Psoas muscle (tissue), 8 donors: Measurements from ENCODE around the gene ELOVL7. TPM values are rescaled to one million over a fixed set of nuclear protein-coding genes. Genes with fewer than 3 reads are reported as not detected.

Source experiments
- ATAC-seq, 4 donors: fragments of 200-7000 bp; cut with Tn5 transposase; one replicate each; pipeline ENCODE4 v1.9.1; 2020; ENCODE audit warnings: moderate library complexity in 3 of 4, mild to moderate bottlenecking in 2 of 4
- DNase-seq, 2 donors: peaks; one replicate each; pipeline ENCODE4 v3.0.0-alpha.2; 2020
- H3K27ac ChIP-seq: fragments of 200-600 bp; one replicate; pipeline ENCODE4 v1.8.0; 2022
- H3K27me3 ChIP-seq, 3 donors: fragments of 200-600 bp in 1 of 3; one replicate each; pipeline versions ENCODE4 v1.6.1 to v1.8.0; 2013 to 2022; ENCODE audit warnings: low read length in 2 of 3, mild to moderate bottlenecking in 2 of 3, moderate library complexity in 1 of 3; ENCODE audit not compliant: insufficient read depth in 3 of 3
- H3K36me3 ChIP-seq, 2 donors: fragments of 200-600 bp in 1 of 2; one replicate each; pipeline versions ENCODE4 v1.6.1 to v1.8.0; 2013 to 2022; ENCODE audit warnings: low read depth in 1 of 2, mild to moderate bottlenecking in 1 of 2, moderate library complexity in 1 of 2; ENCODE audit not compliant: insufficient read depth in 1 of 2
- H3K4me1 ChIP-seq: fragments of 200-600 bp; one replicate; pipeline ENCODE4 v1.8.0; 2022
- H3K4me3 ChIP-seq: fragments of 200-600 bp; one replicate; pipeline ENCODE4 v1.8.0; 2022; ENCODE audit warnings: mild to moderate bottlenecking
- H3K9me3 ChIP-seq: fragments of 200-600 bp; one replicate; pipeline ENCODE4 v1.8.0; 2022
- WGBS, 3 donors: extraction: QIAGEN DNeasy Blood & Tissue Kit; methylation state at CpG; one replicate each; pipeline versions ENCODE4 v1.1.6 to v1.1.7; 2013; 5-methylcytosine and 5-hydroxymethylcytosine counted together
- intact Hi-C, 2 donors: fragments of 100-400 bp; cut with DNase I; formaldehyde crosslinking; loops; one replicate each; pipeline versions ENCODE4 v1.11.0 to v1.14.2; 2022
- polyA plus RNA-seq, 3 donors: library from polyadenylated mRNA; stranded (reverse); fragments of 200-250 nt; gene quantifications; one replicate each; pipeline ENCODE4 v1.2.3, GENCODE V29; 2013
- total RNA-seq, 4 donors: library from RNA; stranded (reverse); fragmentation: NEBNext Ultra II Directional in 2 of 4; extraction: Animal tissue kit (Norgen Biotek cat#: 25700) in 2 of 4; gene quantifications; one replicate each; pipeline versions ENCODE4 v1.2.1 to v1.2.4, GENCODE V29; 2021 to 2023
- TF ChIP-seq, protein P1 (sequence below): fragments of 200-600 bp; IDR thresholded peaks from one replicate; pipeline ENCODE4 v1.8.0; 2022; ENCODE audit warnings: antibody characterized with exemption
- donor health status: healthy with polysubstance abuse.
- donor health status: DM: no; HTN: no; CAD: no; lungs with moderate emphysema.
- donor health status: Bipolar disorder and iron deficiency.
- donor health status: healthy.
- donor health status: DM: yes; HTN: yes; CAD: no.
- donor health status: DM: no; HTN: no; CAD: no.
- donor health status: DM: no; HTN: no; CAD: no.
- donor health status: DM: yes; HTN: yes; CAD: no.

Gene ELOVL7
- total and polyA plus RNA-seq, 7 donors: 0.10 to 0.79 (median 0.21) TPM

DNA sequence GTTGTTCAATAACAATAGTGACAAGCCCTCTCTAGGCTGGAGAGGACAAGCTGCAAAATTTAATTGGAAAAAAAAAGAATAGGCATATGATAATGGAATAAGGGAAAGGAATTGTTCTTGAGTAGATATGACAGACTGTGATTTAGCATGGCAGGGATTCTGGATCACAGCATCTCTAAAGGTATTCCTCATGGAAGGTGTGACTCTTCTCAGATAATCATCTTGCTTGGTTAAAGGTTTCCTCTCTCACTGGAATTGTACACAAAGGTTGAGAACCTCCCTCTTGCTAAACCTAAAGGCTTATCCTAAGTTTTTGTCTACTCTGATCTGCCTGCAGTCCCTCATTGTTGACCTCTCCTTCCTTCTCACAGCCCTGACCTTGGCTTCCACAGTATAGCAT lies 31.6 kb downstream of the ELOVL7 start:
- DNase-seq (no peak), ATAC-seq (no peak)
- Histone ChIP-seq H3K9me3 (no peaks in the 10 kb centered on the region), H3K36me3 (no peaks in the 10 kb centered on the region), H3K27ac (no peak overlapping the region), H3K4me1 (no peaks in the 10 kb centered on the region), H3K27me3 (no peaks in the 10 kb centered on the region), H3K4me3 (no peak overlapping the region)
- TF ChIP-seq, protein P1, sequence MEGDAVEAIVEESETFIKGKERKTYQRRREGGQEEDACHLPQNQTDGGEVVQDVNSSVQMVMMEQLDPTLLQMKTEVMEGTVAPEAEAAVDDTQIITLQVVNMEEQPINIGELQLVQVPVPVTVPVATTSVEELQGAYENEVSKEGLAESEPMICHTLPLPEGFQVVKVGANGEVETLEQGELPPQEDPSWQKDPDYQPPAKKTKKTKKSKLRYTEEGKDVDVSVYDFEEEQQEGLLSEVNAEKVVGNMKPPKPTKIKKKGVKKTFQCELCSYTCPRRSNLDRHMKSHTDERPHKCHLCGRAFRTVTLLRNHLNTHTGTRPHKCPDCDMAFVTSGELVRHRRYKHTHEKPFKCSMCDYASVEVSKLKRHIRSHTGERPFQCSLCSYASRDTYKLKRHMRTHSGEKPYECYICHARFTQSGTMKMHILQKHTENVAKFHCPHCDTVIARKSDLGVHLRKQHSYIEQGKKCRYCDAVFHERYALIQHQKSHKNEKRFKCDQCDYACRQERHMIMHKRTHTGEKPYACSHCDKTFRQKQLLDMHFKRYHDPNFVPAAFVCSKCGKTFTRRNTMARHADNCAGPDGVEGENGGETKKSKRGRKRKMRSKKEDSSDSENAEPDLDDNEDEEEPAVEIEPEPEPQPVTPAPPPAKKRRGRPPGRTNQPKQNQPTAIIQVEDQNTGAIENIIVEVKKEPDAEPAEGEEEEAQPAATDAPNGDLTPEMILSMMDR: no peak
- intact Hi-C loops: no loop called here

DNA sequence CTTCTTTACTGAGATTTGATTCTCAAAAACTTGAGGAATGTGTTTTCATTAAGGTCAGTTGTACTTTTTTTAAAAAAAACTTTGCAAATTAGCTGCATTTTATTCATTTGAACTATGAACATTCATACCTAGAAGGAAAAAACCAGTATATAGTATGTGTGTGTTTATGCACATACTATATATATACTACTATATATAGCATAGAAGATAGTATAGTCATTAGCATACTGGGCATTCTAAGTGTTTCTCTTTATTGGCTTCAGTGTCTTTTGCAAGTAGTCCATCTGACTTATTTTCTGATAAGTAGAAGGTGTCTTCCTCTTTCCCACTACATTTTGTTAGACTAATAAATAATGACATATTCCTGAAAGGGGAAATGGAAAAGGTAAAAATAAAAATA lies 33.0 kb downstream of the ELOVL7 start:
- TF ChIP-seq, protein P1: no peak
- DNase-seq (no peak), ATAC-seq (no peak)
- Histone ChIP-seq H3K4me3 (no peak overlapping the region), H3K4me1 (no peaks in the 10 kb centered on the region), H3K27ac (no peak overlapping the region), H3K9me3 (no peaks in the 10 kb centered on the region), H3K36me3 (no peaks in the 10 kb centered on the region), H3K27me3 (no peaks in the 10 kb centered on the region)
- intact Hi-C loops: no loop called here

DNA sequence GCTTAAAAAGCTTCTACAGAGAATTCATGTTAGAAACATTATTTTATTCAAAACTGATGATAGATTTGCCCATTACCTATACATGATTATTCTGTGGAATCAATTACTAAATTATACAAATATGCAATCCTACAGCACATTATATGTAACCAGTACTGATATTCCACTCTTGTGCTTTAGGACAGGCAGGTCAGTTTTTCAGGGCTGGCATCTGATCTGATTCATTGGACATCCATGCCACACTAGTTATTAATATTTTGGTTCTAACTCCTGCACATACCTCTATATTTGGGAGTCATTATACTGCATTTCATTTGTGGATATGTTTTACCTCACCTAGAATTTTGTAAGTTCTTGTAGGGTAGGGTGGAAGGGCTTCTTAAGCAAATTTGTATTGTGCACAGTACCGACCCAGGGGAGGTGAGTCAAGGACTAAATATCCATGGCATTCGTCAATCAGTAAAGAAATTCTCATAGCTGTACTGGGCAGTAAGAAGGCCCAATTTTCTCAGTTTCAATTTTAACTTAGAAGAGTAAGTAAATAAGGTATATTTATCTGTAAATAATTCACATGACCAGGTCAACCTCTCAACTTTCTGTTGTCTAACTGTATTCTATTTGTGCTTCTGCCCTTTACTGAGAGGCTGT lies 33.5 kb downstream of the ELOVL7 start:
- 80 to 84% (median 81%) methylated on average over 2 of the region's 2 CpGs for WGBS, 3 donors
- TF ChIP-seq, protein P1: no peak

DNA sequence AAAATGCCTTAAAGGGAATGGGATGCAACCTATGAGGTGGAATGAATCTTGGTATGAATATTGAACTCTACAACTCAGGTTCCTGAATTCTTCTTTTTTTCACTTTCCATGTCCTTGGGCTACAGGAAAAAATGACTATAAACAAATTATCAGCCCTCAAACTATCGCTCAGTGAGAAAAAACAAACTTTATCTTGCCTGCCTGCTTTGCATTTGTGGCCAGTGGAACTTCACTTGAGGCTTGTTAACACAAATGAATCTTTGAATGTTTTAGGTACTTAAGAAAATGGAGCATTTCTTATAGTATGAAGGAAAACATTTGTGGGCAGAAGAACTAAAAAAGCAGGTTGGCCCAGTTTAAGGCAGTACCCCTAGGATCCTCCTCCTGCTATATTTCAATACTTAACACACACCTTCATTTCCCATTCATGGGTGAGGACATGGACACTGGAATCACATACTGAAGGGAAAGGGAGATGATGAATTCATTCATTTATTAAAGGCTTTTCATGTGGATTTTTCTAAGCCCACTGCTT lies 34.1 kb downstream of the ELOVL7 start:
- no peaks in the 10 kb centered on the region for H3K27me3 ChIP-seq
- H3K4me1 ChIP-seq: no peaks in the 10 kb centered on the region
- DNase-seq: no peak
- TF ChIP-seq, protein P1: no peak
- no peak for ATAC-seq
- no peak overlapping the region for H3K27ac ChIP-seq
- intact Hi-C loops: no loop called here
- no peaks in the 10 kb centered on the region for H3K36me3 ChIP-seq
- no peak overlapping the region for H3K4me3 ChIP-seq
- H3K9me3 ChIP-seq: no peaks in the 10 kb centered on the region
- WGBS, 3 donors: 82 to 90% (median 90%) methylated on average over 1 of the region's 1 CpG

More for the DNA sequence above, 33.5 kb downstream of the ELOVL7 start:
- H3K27me3 ChIP-seq: no peaks in the 10 kb centered on the region
- intact Hi-C loops: no loop called here
- H3K36me3 ChIP-seq: no peaks in the 10 kb centered on the region
- H3K27ac ChIP-seq: no peak overlapping the region
- ATAC-seq (no peak), DNase-seq (no peak)
- H3K4me3 ChIP-seq: no peak overlapping the region
- no peaks in the 10 kb centered on the region for H3K4me1 ChIP-seq
- H3K9me3 ChIP-seq: no peaks in the 10 kb centered on the region
